ENCODE results near the gene TRPV3.
"Not testable (repeated sequence)": the region's sequence is repeated elsewhere in the genome, so short reads cannot be mapped to it uniquely, and the experiment has no call there.

The TRPV3 gene

GRCh38 chr17:3545151-3545550, 12.5 kb downstream of the TRPV3 start:
- no peak for DNase-seq

- no peak for DNase-seq
Measured at GRCh38 chr17:3544365-3544764, 13.2 kb downstream of the TRPV3 start.

- DNase-seq: no peak
Measured at GRCh38 chr17:3543453-3543852, 14.2 kb downstream of the TRPV3 start.

GRCh38 chr17:3542410-3543088, 15.1 kb downstream of the TRPV3 start:
- DNase-seq: no peak

- no peak for DNase-seq
Measured at GRCh38 chr17:3539881-3540540, 17.6 kb downstream of the TRPV3 start.

- no peak for DNase-seq
Measured at GRCh38 chr17:3536716-3537115, 20.9 kb downstream of the TRPV3 start.

- peak; percentile 39 to 54 for DNase-seq
Measured at GRCh38 chr17:3535253-3535995, 22.2 kb downstream of the TRPV3 start.

GRCh38 chr17:3534881-3535252, 22.7 kb downstream of the TRPV3 start:
- no peak for DNase-seq

- no peak for DNase-seq
Measured at GRCh38 chr17:3533752-3534151, 23.9 kb downstream of the TRPV3 start.

- DNase-seq: no peak
Measured at GRCh38 chr17:3532859-3533142, 24.8 kb downstream of the TRPV3 start.

- no peak for DNase-seq
Measured at GRCh38 chr17:3532106-3532858, 25.3 kb downstream of the TRPV3 start.

GRCh38 chr17:3531266-3532101, 26.1 kb downstream of the TRPV3 start:
- no peak for DNase-seq

- DNase-seq: no peak
Measured at GRCh38 chr17:3529817-3530741, 27.5 kb downstream of the TRPV3 start.

- no peak for DNase-seq
Measured at GRCh38 chr17:3528880-3529511, 28.6 kb downstream of the TRPV3 start.

GRCh38 chr17:3528403-3528851, 29.2 kb downstream of the TRPV3 start:
- no peak for DNase-seq

GRCh38 chr17:3527896-3528295, 29.7 kb downstream of the TRPV3 start:
- no peak for DNase-seq

- DNase-seq: no peak
Measured at GRCh38 chr17:3527468-3527867, 30.1 kb downstream of the TRPV3 start.

- no peak for DNase-seq
Measured at GRCh38 chr17:3526971-3527370, 30.6 kb downstream of the TRPV3 start.

GRCh38 chr17:3526491-3526890, 31.1 kb downstream of the TRPV3 start:
- DNase-seq: no peak

GRCh38 chr17:3524024-3524423, 33.6 kb downstream of the TRPV3 start:
- no peak for DNase-seq

GRCh38 chr17:3519472-3519871, 38.1 kb downstream of the TRPV3 start:
- DNase-seq: not testable (repeated sequence)

All from stimulated activated CD4-positive, alpha-beta T cell treated with anti-CD3 and anti-CD28 coated beads, Interleukin-4, amount 100 ng/mL, for 4 hours (primary cell).